ENCODE results near the gene HPS4.

DNA sequence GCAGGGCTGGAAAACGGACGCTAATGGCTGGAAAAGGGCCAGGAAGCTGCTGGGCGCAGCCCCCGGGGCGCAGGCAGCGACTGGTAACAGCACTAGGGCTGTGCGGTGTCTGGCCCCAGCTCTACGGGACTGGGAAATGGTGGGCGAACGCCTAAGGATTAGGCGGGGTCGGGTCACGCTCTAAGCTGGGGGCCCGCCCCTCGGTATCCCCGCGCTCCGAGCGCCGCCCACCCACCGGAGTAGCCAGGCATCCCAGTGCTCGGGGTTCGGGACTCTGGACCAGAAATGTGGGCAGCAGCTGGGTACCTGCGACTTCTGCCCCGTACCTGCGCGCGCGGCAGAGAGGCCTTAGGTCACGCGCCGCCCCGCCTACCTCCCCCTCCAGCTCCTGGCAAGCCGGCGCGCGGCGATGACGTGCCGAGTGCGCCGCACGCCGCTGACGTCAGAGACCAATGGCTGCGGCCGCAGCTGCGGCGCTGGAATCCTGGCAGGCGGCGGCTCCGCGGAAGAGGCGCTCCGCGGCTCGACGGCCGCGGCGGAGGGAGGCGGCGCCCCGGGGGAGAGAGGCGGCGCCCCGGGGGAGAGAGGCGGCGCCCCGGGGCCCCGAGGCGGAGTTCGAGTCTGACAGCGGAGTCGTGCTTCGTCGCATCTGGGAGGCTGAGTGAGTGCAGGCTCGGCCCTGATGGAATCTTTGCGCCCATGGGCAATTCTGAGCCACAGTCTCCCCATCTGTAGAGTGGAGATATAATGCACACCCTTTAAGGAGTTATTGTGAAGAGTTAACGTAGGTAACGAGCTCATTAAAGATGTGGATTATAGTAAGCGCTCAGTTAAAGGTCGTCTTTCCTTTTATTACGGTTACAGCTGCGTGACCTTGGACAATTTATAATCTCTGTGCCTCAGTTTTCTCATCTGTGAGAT, at the start of gene HPS4, which contains the start of gene SRRD:
- TF ChIP-seq CTCF (IDR thresholded peaks at IDR 0.05; ENCODE audit: low read depth, low read length, poor library complexity, severe bottlenecking) (no peak), EZH2phosphoT487 (IDR thresholded peaks at IDR 0.05; ENCODE audit: borderline replicate concordance, low read length) (no peak)
